GM06990 (cell line): ENCODE measurements around the gene GRPEL2.

Experiments
- DNase-seq: peaks from one replicate; pipeline ENCODE4 v3.0.0-alpha.2; 2011; ENCODE audit not compliant: insufficient read length; ENCODE audit errors: extremely low read depth
- H3K27me3 ChIP-seq: replicated peaks from 2 replicates; pipeline ENCODE4 v1.6.0; 2011; ENCODE audit warnings: low read length; ENCODE audit not compliant: control insufficient read depth, insufficient read depth
- H3K36me3 ChIP-seq: 2 replicates; pipeline ENCODE4 v1.5.1; 2011; ENCODE audit warnings: low read length; ENCODE audit not compliant: control insufficient read depth, insufficient read depth
- H3K4me3 ChIP-seq: replicated peaks from 2 replicates; pipeline ENCODE4 v1.5.1; 2011; ENCODE audit warnings: low read depth, mild to moderate bottlenecking, control low read depth, low read length
- CTCF ChIP-seq: IDR thresholded peaks from 2 replicates; pipeline ENCODE4 v1.5.1; 2011; ENCODE audit warnings: low read length, control low read depth, mild to moderate bottlenecking, inconsistent platforms; ENCODE audit not compliant: insufficient read depth, poor library complexity, severe bottlenecking

GRPEL2 gene

GRCh38 chr5:149341876-149342275 lies 3.4 kb upstream of the GRPEL2 start:
- no peak for DNase-seq
- Histone ChIP-seq H3K36me3 (no peaks in the 10 kb centered on the region), H3K27me3 (no peaks in the 10 kb centered on the region), H3K4me3 (no peak overlapping the region)
- no peak for TF ChIP-seq CTCF

- Histone ChIP-seq H3K27me3 (no peaks in the 10 kb centered on the region), H3K36me3 (no peaks in the 10 kb centered on the region; the same call in 1 of the 2 replicates), H3K4me3 (no peak overlapping the region)
- DNase-seq: no peak
- TF ChIP-seq CTCF: no peak
Measured at GRCh38 chr5:149344151-149344550, 1.1 kb upstream of the GRPEL2 start.

DNA sequence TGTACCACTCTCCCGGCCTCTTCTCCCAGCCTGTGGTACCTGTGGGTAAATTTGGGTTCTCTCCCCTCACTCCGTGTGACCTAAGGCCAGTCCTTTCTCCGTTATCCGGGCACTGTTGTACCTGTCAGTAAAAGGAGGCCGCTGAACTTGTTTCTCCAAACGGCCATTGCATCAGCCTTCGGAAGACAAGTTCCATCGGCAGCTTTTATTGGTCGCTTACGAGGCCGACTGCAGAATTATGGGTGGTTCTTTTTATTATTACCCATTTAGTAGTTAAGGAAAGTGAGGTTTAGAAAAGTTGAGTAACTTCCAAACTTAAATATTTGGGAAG lies 558 bp downstream of the GRPEL2 start:
- Histone ChIP-seq H3K27me3 (no peaks in the 10 kb centered on the region), H3K36me3 (peaks cover 4% of the 10 kb centered on the region), H3K4me3 (peak overlapping the region; percentile 99)
- no peak for TF ChIP-seq CTCF
- DNase-seq: no peak

- TF ChIP-seq CTCF: no peak
- Histone ChIP-seq H3K4me3 (no peak overlapping the region), H3K36me3 (peaks cover 6% of the 10 kb centered on the region), H3K27me3 (no peaks in the 10 kb centered on the region)
- no peak for DNase-seq
Measured at GRCh38 chr5:149348518-149348917, 3.2 kb downstream of the GRPEL2 start.

GRCh38 chr5:149349382-149349781 lies 4.1 kb downstream of the GRPEL2 start:
- TF ChIP-seq CTCF: no peak
- Histone ChIP-seq H3K27me3 (no peaks in the 10 kb centered on the region), H3K36me3 (peaks cover 6% of the 10 kb centered on the region), H3K4me3 (no peak overlapping the region)
- no peak for DNase-seq

DNA sequence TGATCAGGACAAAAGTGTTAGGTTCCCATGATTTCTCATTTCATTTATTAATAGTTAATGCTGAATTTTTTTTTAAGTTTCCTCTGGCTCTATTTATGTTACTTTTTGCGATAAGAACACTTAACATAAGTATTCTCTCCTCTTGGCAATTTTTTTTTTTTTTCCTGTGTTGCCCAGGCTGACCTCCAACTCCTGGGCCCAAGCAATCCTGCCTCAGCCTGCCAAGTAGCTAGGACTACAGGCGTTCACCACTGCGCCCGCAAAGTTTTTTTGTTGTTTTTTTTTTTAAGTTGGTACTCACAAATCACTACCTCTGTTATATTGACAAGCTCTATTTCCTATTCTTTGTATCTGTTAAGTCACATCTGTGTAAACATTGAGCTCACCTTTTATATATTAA lies 6.9 kb downstream of the GRPEL2 start:
- peaks cover 12% of the 10 kb centered on the region for H3K36me3 ChIP-seq
- no peak overlapping the region for H3K4me3 ChIP-seq
- DNase-seq: no peak
- no peaks in the 10 kb centered on the region for H3K27me3 ChIP-seq
- no peak for TF ChIP-seq CTCF
